Adrenal gland (tissue), 5 donors: ENCODE results near the gene JPH3.

ENCODE experiments used
- CTCF ChIP-seq, 6 experiments: fragments of 450-650 bp in 4 of 6; fragments of 200-600 bp in 2 of 6; sonication (generic) in 1 of 6; IDR thresholded peaks; 1 replicate in 5 of 6; 2 replicates in 1 of 6; pipeline versions ENCODE4 v1.5.1 to v1.8.0; 2016 to 2021; ENCODE audit warnings: antibody characterized with exemption in 6 of 6, mild to moderate bottlenecking in 2 of 6, moderate library complexity in 1 of 6
- POLR2A ChIP-seq, 2 donors: fragments of 450-650 bp; IDR thresholded peaks; one replicate each; pipeline ENCODE4 v1.6.1; 2017; ENCODE audit warnings: antibody characterized with exemption in 2 of 2, mild to moderate bottlenecking in 2 of 2, moderate library complexity in 1 of 2
- donor health status: DM: no; HTN: no; CAD: no.

- TF ChIP-seq CTCF (IDR thresholded peaks at IDR 0.05), result no peak
- TF ChIP-seq POLR2A (IDR thresholded peaks at IDR 0.05), result no peak
Measured at GRCh38 chr16:87595712-87596111, 6.6 kb upstream of the JPH3 start.
